GM19463 (cell line): ENCODE results near the gene TMEM269.

Experiments
- ATAC-seq: cut with Tn5 transposase; IDR thresholded peaks from one replicate; pipeline ENCODE4 v1.9.1; 2021; ENCODE audit warnings: mild to moderate bottlenecking, moderate library complexity; ENCODE audit not compliant: unreplicated experiment

TMEM269 gene

DNA sequence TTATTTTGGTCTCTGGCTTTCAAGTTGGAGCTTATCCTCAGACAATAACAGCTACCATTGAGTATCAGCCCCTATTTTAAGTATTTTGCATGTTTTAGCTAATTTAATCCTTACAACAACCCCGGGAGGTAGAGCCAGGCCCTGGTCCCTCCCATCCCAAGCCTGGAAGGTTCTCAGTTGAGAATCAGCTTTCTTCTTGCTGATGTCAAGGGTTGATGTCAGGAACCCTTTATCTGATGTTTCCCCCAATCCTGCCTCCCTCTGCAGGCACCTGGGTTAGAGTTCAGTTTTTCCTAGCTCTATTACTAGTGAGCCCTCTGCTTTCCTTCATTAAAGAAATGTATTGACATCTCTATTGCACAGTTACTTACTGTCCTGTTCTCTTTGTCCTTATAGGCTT lies 36.0 kb downstream of the TMEM269 start:
- no peak for ATAC-seq

DNA sequence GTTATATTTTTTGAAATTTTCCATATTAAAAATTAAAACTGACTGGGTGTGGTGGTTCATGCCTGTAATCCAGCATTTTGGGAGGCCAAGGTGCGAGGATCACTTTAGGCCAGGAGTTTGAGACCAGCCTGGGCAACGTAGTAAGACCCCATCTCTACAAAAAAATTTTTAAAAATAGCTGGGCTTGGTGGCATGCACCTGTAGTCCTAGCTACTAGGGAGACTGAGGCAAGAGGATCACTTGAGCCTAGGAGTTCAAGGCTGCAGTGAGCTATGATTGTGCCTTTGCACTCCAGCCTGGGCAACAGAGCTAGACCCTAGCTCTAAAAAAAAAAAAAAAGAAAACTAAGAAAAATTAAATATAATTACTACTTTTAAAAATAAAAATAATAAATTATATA lies 36.9 kb downstream of the TMEM269 start:
- no peak for ATAC-seq

DNA sequence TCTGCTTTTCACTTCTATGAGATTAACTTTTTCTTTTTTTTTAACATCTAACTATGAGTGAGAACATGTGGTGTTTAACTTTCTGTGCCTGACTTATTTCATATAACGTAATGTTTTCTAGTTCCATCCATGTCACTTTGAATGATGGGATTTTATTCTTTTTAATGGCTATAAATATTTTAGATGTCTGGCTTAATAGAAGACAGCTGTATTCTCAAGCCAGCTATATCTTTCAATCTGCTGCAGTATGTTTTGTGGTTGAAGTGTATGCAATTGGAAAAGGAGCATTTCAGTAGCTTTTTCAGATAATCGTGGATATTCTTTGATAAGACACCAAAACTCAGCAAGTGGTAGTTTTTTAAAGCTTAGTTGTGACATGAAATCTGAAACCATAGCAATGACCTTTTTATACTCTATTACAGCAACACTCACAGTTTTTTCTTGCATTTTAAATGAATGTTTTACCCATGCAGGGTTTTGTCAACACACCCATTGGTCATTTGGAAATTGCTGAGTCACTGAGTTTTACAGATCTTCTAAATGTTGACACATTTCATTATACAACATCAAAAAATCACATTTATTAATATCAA lies 38.1 kb downstream of the TMEM269 start:
- ATAC-seq, result no peak

- no peak for ATAC-seq
These were observed 39.8 kb downstream of the TMEM269 start for GRCh38 chr1:42824481-42825035.

- no peak for ATAC-seq
These were observed 40.5 kb downstream of the TMEM269 start for GRCh38 chr1:42825036-42825851.

DNA sequence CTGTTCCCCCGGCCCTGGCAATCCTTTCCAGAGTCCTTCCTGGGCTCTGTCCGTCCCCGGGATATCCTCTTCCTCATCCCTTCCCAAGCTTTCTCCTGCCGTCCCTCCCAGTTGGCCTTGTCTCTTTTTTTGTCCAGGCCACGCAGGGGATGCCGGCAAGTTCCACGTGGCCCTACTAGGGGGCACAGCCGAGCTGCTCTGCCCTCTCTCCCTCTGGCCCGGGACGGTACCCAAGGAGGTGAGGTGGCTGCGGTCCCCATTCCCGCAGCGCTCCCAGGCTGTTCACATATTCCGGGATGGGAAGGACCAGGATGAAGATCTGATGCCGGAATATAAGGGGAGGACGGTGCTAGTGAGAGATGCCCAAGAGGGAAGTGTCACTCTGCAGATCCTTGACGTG lies 45.8 kb downstream of the TMEM269 start:
- ATAC-seq, result no peak

- ATAC-seq, result no peak
These were observed 46.5 kb downstream of the TMEM269 start for GRCh38 chr1:42831273-42831672.

- no peak for ATAC-seq
These were observed 48.0 kb downstream of the TMEM269 start for GRCh38 chr1:42832641-42833240.

GRCh38 chr1:42833981-42834380 lies 49.2 kb downstream of the TMEM269 start:
- no peak for ATAC-seq

DNA sequence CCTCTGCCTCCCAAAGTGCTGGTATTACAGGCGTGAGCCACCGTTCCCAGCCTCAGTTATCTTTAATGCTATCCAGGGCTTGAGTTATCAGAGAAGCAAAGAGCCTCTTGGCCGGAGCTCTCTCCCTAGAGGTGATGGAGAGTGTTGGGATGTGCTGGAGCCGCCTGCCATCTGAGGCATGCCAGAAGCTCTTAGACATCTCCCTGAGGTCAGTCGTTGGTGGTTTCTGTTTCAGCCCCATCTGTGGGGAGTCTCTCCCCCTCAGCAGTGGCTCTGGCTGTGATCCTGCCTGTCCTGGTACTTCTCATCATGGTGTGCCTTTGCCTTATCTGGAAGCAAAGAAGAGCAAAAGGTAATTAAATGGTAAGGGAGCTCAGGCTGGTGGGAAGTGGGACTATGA lies 50.0 kb downstream of the TMEM269 start:
- no peak for ATAC-seq

DNA sequence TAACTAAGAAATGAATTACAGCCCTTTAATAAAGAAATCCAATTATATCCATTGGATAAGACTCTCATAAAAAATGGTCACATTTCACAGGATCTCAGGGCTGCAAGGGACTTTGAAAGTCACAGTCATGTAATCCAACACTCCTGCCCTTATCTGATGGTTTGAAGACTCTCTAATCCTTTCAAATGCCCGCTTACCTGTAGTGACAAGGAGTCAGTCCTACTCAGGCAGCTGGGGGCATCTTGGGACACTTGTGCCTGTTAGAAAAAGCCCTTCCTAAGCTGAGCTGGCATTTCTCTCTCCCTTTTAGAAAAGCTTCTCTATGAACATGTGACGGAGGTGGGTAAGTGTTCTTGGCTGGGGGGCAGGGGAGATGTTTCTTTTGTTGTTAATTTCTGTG lies 50.6 kb downstream of the TMEM269 start:
- no peak for ATAC-seq

DNA sequence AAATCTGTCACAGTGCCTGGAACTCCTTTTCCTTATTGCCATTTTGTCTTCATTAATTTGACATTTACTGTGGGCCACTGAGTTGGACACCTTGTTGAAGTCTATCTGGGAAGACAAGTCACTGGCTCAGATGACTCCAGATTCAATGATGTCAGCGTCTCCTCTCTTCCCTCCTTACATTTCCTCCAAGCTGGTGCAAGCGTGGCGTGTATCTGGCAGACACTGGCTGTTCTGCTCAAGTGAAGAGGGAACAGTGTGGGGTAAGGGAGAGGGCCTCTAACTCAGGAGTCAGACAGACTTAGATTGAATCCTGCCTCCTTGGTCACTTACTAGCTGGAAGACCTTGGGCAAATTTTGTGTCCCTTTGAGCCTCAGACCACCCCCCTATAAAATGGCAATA lies 52.9 kb downstream of the TMEM269 start:
- ATAC-seq, result no peak

- ATAC-seq, result no peak
These were observed 53.8 kb downstream of the TMEM269 start for GRCh38 chr1:42838482-42839190.

- ATAC-seq, result no peak
These were observed 56.2 kb downstream of the TMEM269 start for GRCh38 chr1:42841010-42841409.

- no peak for ATAC-seq
These were observed 56.8 kb downstream of the TMEM269 start for GRCh38 chr1:42841440-42842147.

DNA sequence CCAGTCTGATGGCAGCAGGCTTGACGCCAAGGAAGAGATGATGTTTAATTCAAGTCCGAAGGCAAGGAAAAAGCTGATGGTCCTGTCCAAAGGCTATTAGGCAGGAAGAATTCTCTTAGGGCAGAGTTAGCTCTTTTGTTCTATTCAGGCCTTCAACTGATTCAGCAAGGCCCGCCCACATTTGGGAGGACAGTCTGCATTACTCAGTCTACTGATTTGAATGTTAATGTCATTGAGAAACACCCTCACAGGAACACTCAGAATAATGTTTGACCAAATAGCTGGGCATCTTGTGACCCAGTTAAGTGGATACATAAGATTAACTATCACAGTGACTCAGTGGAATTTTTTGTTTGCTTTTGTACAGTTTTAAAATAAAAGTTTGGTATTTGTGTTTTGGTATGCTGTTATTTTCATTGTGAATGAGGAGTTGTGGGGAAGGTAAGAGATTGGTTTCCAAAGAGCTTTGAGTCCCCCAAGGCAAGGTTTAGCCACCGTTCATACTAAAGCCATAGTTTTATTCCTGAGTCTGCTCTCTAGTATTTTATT lies 59.9 kb downstream of the TMEM269 start:
- no peak for ATAC-seq

DNA sequence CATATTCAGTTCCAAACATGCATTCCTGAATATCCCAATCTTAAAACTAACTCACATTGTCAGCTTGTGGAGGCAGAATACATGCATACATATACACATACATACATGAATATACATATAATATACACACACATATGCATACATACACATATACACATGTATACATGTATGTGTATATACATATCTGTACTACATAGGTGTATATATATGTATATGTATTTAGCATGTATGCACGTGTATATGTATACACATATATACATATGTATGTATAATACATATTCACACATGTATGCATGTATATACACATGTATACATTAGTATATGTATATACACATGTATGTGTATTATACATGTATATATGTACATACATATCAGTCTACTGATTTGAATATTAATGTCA lies 60.4 kb downstream of the TMEM269 start:
- ATAC-seq, result no peak

- ATAC-seq, result peak; percentile 6
These were observed 61.1 kb downstream of the TMEM269 start for GRCh38 chr1:42845866-42846256.

DNA sequence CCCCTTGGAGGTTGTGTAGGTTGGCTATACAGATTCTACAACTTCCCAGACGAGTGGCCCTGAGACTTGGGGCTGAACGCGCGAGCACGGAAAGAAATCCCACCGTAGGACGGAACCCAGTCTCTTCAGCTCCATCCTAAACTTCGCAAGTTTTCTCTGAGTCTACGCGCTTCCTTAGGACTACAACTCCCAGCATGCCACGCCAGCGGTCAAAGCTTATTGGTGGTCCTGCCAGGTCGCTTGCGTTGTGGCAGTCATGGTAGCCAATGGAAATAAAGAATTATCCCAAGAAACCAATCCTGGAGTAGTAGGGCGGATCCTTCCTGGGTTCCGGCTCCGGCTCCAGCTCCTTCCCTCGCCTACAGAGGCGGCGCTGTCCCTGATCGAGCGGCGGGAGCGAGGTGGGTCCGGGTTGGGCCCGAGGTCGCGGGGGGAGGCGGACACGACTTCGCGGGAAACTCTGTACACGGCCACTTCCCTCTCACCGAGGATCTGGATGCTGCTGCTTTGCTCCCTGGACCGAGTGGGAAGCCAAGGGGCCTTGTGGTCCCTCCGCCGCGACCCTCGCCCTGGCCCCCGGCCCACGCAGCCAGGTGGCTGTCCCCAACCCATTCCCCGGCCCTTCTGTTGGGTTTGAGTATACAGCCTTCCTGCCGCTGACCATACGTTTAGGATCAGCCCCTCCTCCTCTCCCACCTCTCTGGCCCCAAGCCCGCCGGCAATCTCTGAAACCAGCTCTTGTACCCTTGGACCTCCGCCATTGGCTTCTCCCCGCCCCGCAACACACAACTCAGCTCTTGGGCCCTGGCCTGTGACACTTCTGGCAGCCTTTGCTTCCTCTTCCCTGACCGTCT lies 61.7 kb downstream of the TMEM269 start, which contains the start of gene ZNF691:
TSS of gene ZNF691 (plus strand) at position 357 of the 854 bp plus-strand sequence. CDS start 3,046 bp downstream, outside the sequence.
- ATAC-seq, result peak; percentile 92
